ENCODE results near the gene RPL37A. TPM values are rescaled to one million over a fixed set of nuclear protein-coding genes. Genes with fewer than 3 reads are reported as not detected.

Gene RPL37A
- 341 and 804 TPM in 2 replicates for total RNA-seq (2012; rRNA removed)
- polyA plus RNA-seq (2012; rRNA removed): 1,504 and 1,572 TPM in 2 replicates
- polyA plus RNA-seq (2012; cell fraction: cytosol; rRNA removed): 2,705 and 5,319 TPM in 2 replicates
- polyA plus RNA-seq (2012; cell fraction: nucleus; rRNA removed; ENCODE audit: low replicate concordance): 530 and 1,168 TPM in 2 replicates
- Bru-seq, nascent RNA: percentile 70 among the genes with signal in this experiment
- BruChase-seq, experiment 1, labeled RNA remaining after a 6-hour chase: percentile 91 among the genes with signal in this experiment
- BruChase-seq, experiment 2, labeled RNA remaining after a 2-hour chase: percentile 94 among the genes with signal in this experiment
- long read RNA-seq, transcript RPL37A-201 (3 exons, 742 nt): minor isoform, 27 of 565 reads
- long read RNA-seq, transcript RPL37A-210 (4 exons, 3,647 nt): major isoform, 236 of 565 reads
- long read RNA-seq, partial matches to known transcripts: 295 of 565 reads
- long read RNA-seq, other reads (novel, unspliced or antisense): 3 of 565 reads

DNA sequence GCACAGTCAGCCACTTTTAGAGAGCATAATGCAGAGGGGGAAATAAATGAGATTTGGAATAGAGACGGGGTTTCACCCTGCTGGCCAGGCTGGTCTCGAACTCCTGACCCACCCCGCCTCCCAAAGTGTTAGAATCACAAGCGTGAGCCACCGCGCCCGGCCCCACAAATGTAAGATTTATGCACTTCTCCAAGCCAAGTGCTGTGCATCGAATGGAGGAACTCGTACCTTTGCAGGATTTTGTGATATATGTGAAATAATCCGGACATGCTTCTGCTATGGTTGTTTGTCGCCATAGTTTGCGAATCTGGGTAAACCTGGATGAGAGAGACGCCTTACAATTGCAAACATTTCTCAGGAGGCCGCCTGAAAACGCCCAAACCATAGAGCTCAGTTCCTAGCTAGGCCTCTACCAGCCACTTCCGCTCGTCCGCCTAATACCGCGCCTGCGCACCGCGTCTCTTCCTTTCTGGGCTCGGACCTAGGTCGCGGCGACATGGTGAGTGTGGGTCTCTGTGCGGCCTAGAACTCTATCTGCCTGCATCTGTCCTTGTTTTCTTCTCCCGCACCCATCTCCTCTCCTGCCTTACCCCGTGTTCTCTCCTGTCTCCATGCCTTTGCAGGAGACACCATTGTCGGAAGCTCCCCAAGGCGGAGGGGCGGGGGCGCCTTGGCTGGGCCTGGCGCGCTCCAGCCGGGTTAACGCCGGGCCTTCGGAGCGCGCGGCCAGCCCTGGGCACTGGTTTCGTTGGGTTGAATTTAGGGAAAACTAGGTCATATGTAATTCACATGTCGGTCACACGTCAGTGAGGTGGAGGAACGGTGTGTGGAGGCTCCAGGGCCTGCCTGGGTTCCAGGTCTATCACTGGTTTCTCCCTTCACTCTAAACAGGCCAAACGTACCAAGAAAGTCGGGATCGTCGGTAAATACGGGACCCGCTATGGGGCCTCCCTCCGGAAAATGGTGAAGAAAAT lies at the start of gene RPL37A:
TSS of gene RPL37A (plus strand) at position 466 of the 974 bp plus-strand sequence. CDS start at position 497, 31 bp downstream.
- no peak for TF ChIP-seq FOS (IDR thresholded peaks at IDR 0.05; ENCODE audit: low read depth, low read length)
- TF ChIP-seq NFE2L2 (IDR thresholded peaks at IDR 0.05; ENCODE audit: low read depth, low read length): no peak
- TF ChIP-seq CEBPB (IDR thresholded peaks at IDR 0.05; ENCODE audit: low read depth, low read length): no peak
- TF ChIP-seq POLR2A (IDR thresholded peaks at IDR 0.05; ENCODE audit: low read depth, low read length): peak; percentile 97
- no peak for TF ChIP-seq MAFK (IDR thresholded peaks at IDR 0.05; ENCODE audit: low read depth, low read length)
- TF ChIP-seq MXI1 (IDR thresholded peaks at IDR 0.05; ENCODE audit: borderline replicate concordance, low read depth, low read length): peak; percentile 77
- TF ChIP-seq RAD21 (IDR thresholded peaks at IDR 0.05; ENCODE audit: low read length): no peak
- TF ChIP-seq, protein P1, sequence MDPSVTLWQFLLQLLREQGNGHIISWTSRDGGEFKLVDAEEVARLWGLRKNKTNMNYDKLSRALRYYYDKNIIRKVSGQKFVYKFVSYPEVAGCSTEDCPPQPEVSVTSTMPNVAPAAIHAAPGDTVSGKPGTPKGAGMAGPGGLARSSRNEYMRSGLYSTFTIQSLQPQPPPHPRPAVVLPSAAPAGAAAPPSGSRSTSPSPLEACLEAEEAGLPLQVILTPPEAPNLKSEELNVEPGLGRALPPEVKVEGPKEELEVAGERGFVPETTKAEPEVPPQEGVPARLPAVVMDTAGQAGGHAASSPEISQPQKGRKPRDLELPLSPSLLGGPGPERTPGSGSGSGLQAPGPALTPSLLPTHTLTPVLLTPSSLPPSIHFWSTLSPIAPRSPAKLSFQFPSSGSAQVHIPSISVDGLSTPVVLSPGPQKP (IDR thresholded peaks at IDR 0.05; ENCODE audit: borderline replicate concordance, low read depth, low read length): no peak
- peak; percentile 94; the same call in 1 of the 2 replicates for TF ChIP-seq CHD1 (IDR thresholded peaks at IDR 0.05; ENCODE audit: low read depth, low read length)
- TF ChIP-seq SMC3 (IDR thresholded peaks at IDR 0.05; ENCODE audit: low read depth, low read length): 0 out of 2 replicates have a peak, but pooled peaks have one; percentile 2
- TF ChIP-seq, protein P2, sequence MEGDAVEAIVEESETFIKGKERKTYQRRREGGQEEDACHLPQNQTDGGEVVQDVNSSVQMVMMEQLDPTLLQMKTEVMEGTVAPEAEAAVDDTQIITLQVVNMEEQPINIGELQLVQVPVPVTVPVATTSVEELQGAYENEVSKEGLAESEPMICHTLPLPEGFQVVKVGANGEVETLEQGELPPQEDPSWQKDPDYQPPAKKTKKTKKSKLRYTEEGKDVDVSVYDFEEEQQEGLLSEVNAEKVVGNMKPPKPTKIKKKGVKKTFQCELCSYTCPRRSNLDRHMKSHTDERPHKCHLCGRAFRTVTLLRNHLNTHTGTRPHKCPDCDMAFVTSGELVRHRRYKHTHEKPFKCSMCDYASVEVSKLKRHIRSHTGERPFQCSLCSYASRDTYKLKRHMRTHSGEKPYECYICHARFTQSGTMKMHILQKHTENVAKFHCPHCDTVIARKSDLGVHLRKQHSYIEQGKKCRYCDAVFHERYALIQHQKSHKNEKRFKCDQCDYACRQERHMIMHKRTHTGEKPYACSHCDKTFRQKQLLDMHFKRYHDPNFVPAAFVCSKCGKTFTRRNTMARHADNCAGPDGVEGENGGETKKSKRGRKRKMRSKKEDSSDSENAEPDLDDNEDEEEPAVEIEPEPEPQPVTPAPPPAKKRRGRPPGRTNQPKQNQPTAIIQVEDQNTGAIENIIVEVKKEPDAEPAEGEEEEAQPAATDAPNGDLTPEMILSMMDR (conservative IDR thresholded peaks at IDR 0.05; ENCODE audit: low read depth, low read length): no peak
- TF ChIP-seq MAZ (IDR thresholded peaks at IDR 0.05; ENCODE audit: borderline replicate concordance, low read depth, low read length): peak; percentile 68; the same call in 1 of the 2 replicates
- Histone ChIP-seq H3K56ac (ENCODE audit: extremely low read depth, insufficient read depth, low read length) (peak within 1 kb of the TSS; percentile 97), H3K14ac (replicated peaks; ENCODE audit: low read depth, low read length) (peak within 1 kb of the TSS; percentile 94), H3K79me1 (ENCODE audit: low read depth in 1 of 2, low read length in 2 of 2) (peaks cover 39 to 74% of the 10 kb centered on the region in 2 experiments), H3K4ac (ENCODE audit: low read depth, low read length) (peak within 1 kb of the TSS; percentile 93), H3K27me3 (ENCODE audit: control insufficient read depth, insufficient read depth, low read length) (no peaks in the 10 kb centered on the region), H2AFZ (replicated peaks; ENCODE audit: low read length, poor library complexity) (peak within 1 kb of the TSS; percentile 87), H3K9me1 (ENCODE audit: insufficient read depth, low read length) (peaks cover 16% of the 10 kb centered on the region), H4K20me1 (ENCODE audit: insufficient read depth, low read length) (peaks cover 44% of the 10 kb centered on the region), H3K9me3 (ENCODE audit: control insufficient read depth, insufficient read depth, low read length) (no peaks in the 10 kb centered on the region), H2BK120ac (ENCODE audit: low read depth, low read length) (peak within 1 kb of the TSS; percentile 70), H4K91ac (ENCODE audit: insufficient read depth, low read depth, low read length) (peak within 1 kb of the TSS; percentile 84), H3K36me3 (ENCODE audit: control insufficient read depth, insufficient read depth, low read length) (peaks cover 33% of the 10 kb centered on the region), H3K27ac (ENCODE audit: insufficient read depth, low read length) (peak within 1 kb of the TSS; percentile 89), H3K4me3 (ENCODE audit: insufficient read depth, low read depth, low read length) (peak within 1 kb of the TSS; percentile 92), H3K9ac (ENCODE audit: low read depth, low read length) (peak within 1 kb of the TSS; percentile 98), H3K4me2 (ENCODE audit: low read depth, low read length) (peak within 1 kb of the TSS; percentile 100), H2AK5ac (ENCODE audit: low read depth, low read length) (peak within 1 kb of the TSS; percentile 98), H3K23ac (ENCODE audit: low read depth, low read length) (peak within 1 kb of the TSS; percentile 89), H2BK20ac (ENCODE audit: low read depth, low read length) (peak within 1 kb of the TSS; percentile 10; the same call in 1 of the 2 replicates), H3K18ac (ENCODE audit: low read depth, low read length) (peak within 1 kb of the TSS; percentile 68), H3K4me1 (ENCODE audit: control insufficient read depth, insufficient read depth, low read length) (peaks cover 11% of the 10 kb centered on the region), H2BK15ac (ENCODE audit: low read depth, low read length) (peak within 1 kb of the TSS; percentile 17; the same call in 2 of the 3 replicates), H4K8ac (ENCODE audit: low read depth in 2 of 2, low read length in 2 of 2) (peak within 1 kb of the TSS; percentile 74 to 93), H2AK9ac (replicated peaks; ENCODE audit: low read depth, low read length, poor library complexity) (peak within 1 kb of the TSS; percentile 93), H2BK5ac (ENCODE audit: low read depth, low read length, poor library complexity, severe bottlenecking) (peak within 1 kb of the TSS; percentile 85), H4K5ac (ENCODE audit: low read depth, low read length) (peak within 1 kb of the TSS; percentile 89)
- TSS peak; percentile 64 for BruUV-seq (replicated peaks)
- no CpG with 5 or more reads among the region's 54 CpGs for WGBS, 2 experiments (ENCODE audit: extremely low coverage in 2 of 2, insufficient read length in 1 of 2)
- dilution Hi-C loops (cut with HindIII; ENCODE audit: low sequenced_read_pairs, unreplicated experiment) (no loop called here), intact Hi-C loops (cut with micrococcal nuclease) (loop anchor here (2.0 kb wide), 3 partner anchors 126 to 388 kb away; partner anchors contain the start of gene MARCHF4), in situ Hi-C loops (cut with MboI; ENCODE audit: low sequenced_read_pairs) (no loop called here)
- DNase-seq (peak; percentile 96), ATAC-seq (ENCODE audit: low read depth) (peak; percentile 90)
- POLR2A ChIA-PET (ENCODE audit: unreplicated experiment): interaction anchor here (0.5 kb wide), 2 partner anchors 8 to 197 kb away, joined by 4 to 12 read pairs; no protein-coding TSS in a partner anchor
- CTCF ChIA-PET: no interaction called here

Measured in IMR-90 (cell line).